RWPE1 (cell line): ENCODE measurements around the gene CYRIA.

ENCODE experiments used
- CTCF ChIA-PET: fragments of 350-600 bp; sonication (Branson Sonifier 250); formaldehyde crosslinking; extraction: SDS; loops from one replicate; lab custom pipeline; 2021; lab: Yijun Ruan, JAX
- POLR2A ChIA-PET: fragments of 400-600 bp; formaldehyde crosslinking; extraction: SDS; loops from one replicate; lab custom pipeline; 2020; ENCODE audit warnings: antibody characterized with exemption; ENCODE audit not compliant: low non-redundant PET; lab: Yijun Ruan, JAX
- DNase-seq: peaks from one replicate; pipeline ENCODE4 v3.0.0; 2012; ENCODE audit warnings: low spot score
- H3K27ac ChIP-seq: fragments of 450-650 bp; 2 replicates; pipeline ENCODE4 v1.5.1; 2017
- CTCF ChIP-seq: fragments of 450-650 bp; conservative IDR thresholded peaks from 2 replicates; pipeline ENCODE4 v1.5.1; 2017; ENCODE audit warnings: low read depth, mild to moderate bottlenecking

Gene CYRIA

GRCh38 chr2:16693854-16694253 lies 28.2 kb upstream of the CYRIA start:
- no peak for TF ChIP-seq CTCF
- POLR2A ChIA-PET = no interaction called here
- no peak for DNase-seq
- H3K27ac ChIP-seq = no peak overlapping the region
- CTCF ChIA-PET = no interaction called here

- CTCF ChIA-PET = no interaction called here
- no peak overlapping the region for H3K27ac ChIP-seq
- POLR2A ChIA-PET = no interaction called here
- no peak for TF ChIP-seq CTCF
- no peak for DNase-seq
Measured at GRCh38 chr2:16691261-16691660, 25.6 kb upstream of the CYRIA start.

- no peak for DNase-seq
- no peak for TF ChIP-seq CTCF
- CTCF ChIA-PET = no interaction called here
- no peak overlapping the region for H3K27ac ChIP-seq
- POLR2A ChIA-PET = no interaction called here
Measured at GRCh38 chr2:16687955-16688354, 22.3 kb upstream of the CYRIA start.

- no peak overlapping the region for H3K27ac ChIP-seq
- TF ChIP-seq CTCF = no peak
- ChIA-PET POLR2A (no interaction called here), CTCF (interaction anchor here (0.7 kb wide), 1 partner anchor 915 kb away, joined by 3 read pairs; no protein-coding TSS in a partner anchor)
- no peak for DNase-seq
Measured at GRCh38 chr2:16687222-16687621, 21.6 kb upstream of the CYRIA start.

- POLR2A ChIA-PET = no interaction called here
- DNase-seq = no peak
- no peak for TF ChIP-seq CTCF
- no peak overlapping the region for H3K27ac ChIP-seq
- CTCF ChIA-PET = interaction anchor here (0.7 kb wide), 1 partner anchor 915 kb away, joined by 3 read pairs; no protein-coding TSS in a partner anchor
Measured at GRCh38 chr2:16686641-16687040, 21.0 kb upstream of the CYRIA start.

GRCh38 chr2:16685340-16685715 lies 19.7 kb upstream of the CYRIA start:
- POLR2A ChIA-PET = no interaction called here
- no peak for DNase-seq
- CTCF ChIA-PET = no interaction called here
- no peak overlapping the region for H3K27ac ChIP-seq
- TF ChIP-seq CTCF = no peak

- POLR2A ChIA-PET = no interaction called here
- no peak overlapping the region for H3K27ac ChIP-seq
- no peak for TF ChIP-seq CTCF
- no peak for DNase-seq
- CTCF ChIA-PET = no interaction called here
Measured at GRCh38 chr2:16684676-16685339, 19.2 kb upstream of the CYRIA start.
